GM21515 (cell line): ENCODE results near the gene ZGPAT.

ENCODE experiments used
- ATAC-seq: cut with Tn5 transposase; IDR thresholded peaks from one replicate; pipeline ENCODE4 v1.9.1; 2021; ENCODE audit not compliant: unreplicated experiment

ZGPAT gene

GRCh38 chr20:63742381-63743024, 34.7 kb downstream of the ZGPAT start:
- no peak for ATAC-seq

GRCh38 chr20:63743210-63743970, 35.6 kb downstream of the ZGPAT start:
- no peak for ATAC-seq

GRCh38 chr20:63744158-63744557, 36.3 kb downstream of the ZGPAT start:
- ATAC-seq, result no peak

- no peak for ATAC-seq
Observed at GRCh38 chr20:63744574-63745423, 37.0 kb downstream of the ZGPAT start.

- no peak for ATAC-seq
Observed at GRCh38 chr20:63745424-63745805, 37.6 kb downstream of the ZGPAT start.

GRCh38 chr20:63745961-63746731, 38.3 kb downstream of the ZGPAT start:
- no peak for ATAC-seq

GRCh38 chr20:63746751-63747315, 39.0 kb downstream of the ZGPAT start:
- no peak for ATAC-seq

- no peak for ATAC-seq
Observed at GRCh38 chr20:63747622-63748069, 39.8 kb downstream of the ZGPAT start.

- ATAC-seq, result no peak
Observed at GRCh38 chr20:63748070-63748933, 40.5 kb downstream of the ZGPAT start.

- ATAC-seq, result no peak
Observed at GRCh38 chr20:63748934-63749270, 41.1 kb downstream of the ZGPAT start.

- ATAC-seq, result no peak
Observed at GRCh38 chr20:63749597-63750508, 42.0 kb downstream of the ZGPAT start.

- no peak for ATAC-seq
Observed at GRCh38 chr20:63750807-63751470, 43.1 kb downstream of the ZGPAT start.

- no peak for ATAC-seq
Observed at GRCh38 chr20:63751471-63752271, 43.8 kb downstream of the ZGPAT start.

GRCh38 chr20:63752411-63753101, 44.7 kb downstream of the ZGPAT start:
- ATAC-seq, result no peak

- ATAC-seq, result no peak
Observed at GRCh38 chr20:63753381-63753780, 45.5 kb downstream of the ZGPAT start.

GRCh38 chr20:63754008-63754407, 46.2 kb downstream of the ZGPAT start:
- ATAC-seq, result no peak
